Thoracic aorta (tissue), 2 donors: ENCODE results near the gene FOXJ1. TPM values are rescaled to one million over a fixed set of nuclear protein-coding genes. Genes with fewer than 3 reads are reported as not detected.

Source experiments
- ATAC-seq: fragments of 150-250 bp; one replicate; pipeline ENCODE4 v1.8.0; 2017; ENCODE audit warnings: low read depth; ENCODE audit not compliant: insufficient number of reproducible peaks, low FRiP score
- DNase-seq: peaks from one replicate; pipeline ENCODE4 v3.0.0-alpha.2; 2020; ENCODE audit warnings: low spot score
- H3K27ac ChIP-seq, 2 donors: fragments of 200-600 bp; sonication (generic); 1 replicate in 1 of 2; 2 replicates in 1 of 2; pipeline ENCODE4 v1.5.1; 2016; ENCODE audit warnings: mild to moderate bottlenecking in 2 of 2, moderate library complexity in 2 of 2
- H3K27me3 ChIP-seq: fragments of 200-600 bp; sonication (generic); replicated peaks from 2 replicates; pipeline ENCODE4 v1.6.0; 2016; ENCODE audit warnings: mild to moderate bottlenecking; ENCODE audit not compliant: insufficient read depth
- H3K36me3 ChIP-seq: fragments of 200-600 bp; sonication (generic); one replicate; pipeline ENCODE4 v1.5.1; 2016
- H3K4me1 ChIP-seq, 2 donors: fragments of 200-600 bp; sonication (generic); 1 replicate in 1 of 2; 2 replicates in 1 of 2; pipeline versions ENCODE4 v1.5.1 to v1.6.0; 2016; ENCODE audit warnings: low read depth in 2 of 2, mild to moderate bottlenecking in 1 of 2; ENCODE audit not compliant: control insufficient read depth in 1 of 2
- H3K4me3 ChIP-seq: fragments of 200-600 bp; sonication (generic); 2 replicates; pipeline ENCODE4 v1.5.1; 2016; ENCODE audit warnings: mild to moderate bottlenecking
- H3K9me3 ChIP-seq: fragments of 200-600 bp; sonication (generic); 2 replicates; pipeline ENCODE4 v1.5.1; 2016
- total RNA-seq, 2 donors: library from RNA; depleted of rRNA; stranded (reverse); fragments of >200 nt; gene quantifications; one replicate each; pipeline versions ENCODE4 v1.1.0 to v1.2.3, GENCODE V29; 2016
- TF ChIP-seq, protein P1 (sequence below): fragments of 200-600 bp; sonication (generic); IDR thresholded peaks from one replicate; pipeline ENCODE4 v1.5.1; 2019; ENCODE audit warnings: antibody characterized with exemption

FOXJ1 gene
- total RNA-seq, 2 donors from 2014 or later: not detected

DNA sequence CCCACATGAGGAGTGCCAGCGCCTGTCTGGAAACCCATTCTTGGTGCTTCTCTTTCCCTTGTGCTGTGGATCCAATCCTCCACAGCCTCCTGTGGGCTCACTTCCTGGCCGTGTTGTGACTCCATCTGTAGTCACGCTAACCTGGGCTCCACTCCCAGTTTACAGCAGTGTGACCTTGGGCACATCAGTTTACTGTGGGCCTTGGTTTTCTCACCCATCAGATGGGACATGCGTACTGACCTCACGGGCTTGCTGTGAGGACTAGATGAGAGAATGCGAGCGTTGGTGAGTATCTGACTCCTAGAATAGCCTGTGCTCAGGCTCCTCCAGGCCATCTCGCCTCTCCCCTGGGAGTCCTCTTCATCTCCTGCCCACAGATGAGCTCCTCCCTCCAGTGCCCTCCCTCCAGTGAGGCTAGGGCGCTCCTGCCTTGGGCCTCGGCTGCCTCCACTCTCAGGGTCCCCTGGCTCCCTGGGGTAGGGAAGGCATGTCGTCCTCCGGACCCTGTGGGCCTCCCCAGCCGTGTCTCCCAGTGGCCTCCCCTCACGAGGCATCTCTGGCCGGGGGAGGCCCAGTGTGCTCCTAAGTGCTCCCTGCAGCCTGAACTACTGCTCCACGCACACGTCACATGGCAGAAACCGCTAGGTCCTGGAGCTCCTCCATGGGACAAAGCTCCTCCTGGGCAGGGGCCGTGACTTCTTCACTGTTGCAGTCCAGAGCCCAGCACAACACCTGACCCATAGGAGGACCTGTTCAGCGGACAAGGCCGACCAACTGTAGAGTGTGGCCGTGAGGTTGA, 5.2 kb upstream of the FOXJ1 start:
- Histone ChIP-seq H3K9me3 (no peaks in the 10 kb centered on the region), H3K4me3 (no peak overlapping the region), H3K27me3 (no peaks in the 10 kb centered on the region), H3K4me1 (peaks cover 0 to 19% of the 10 kb centered on the region in 2 donors), H3K27ac (no peak overlapping the region), H3K36me3 (no peaks in the 10 kb centered on the region)
- ATAC-seq (no peak), DNase-seq (no peak)
- TF ChIP-seq, protein P1, sequence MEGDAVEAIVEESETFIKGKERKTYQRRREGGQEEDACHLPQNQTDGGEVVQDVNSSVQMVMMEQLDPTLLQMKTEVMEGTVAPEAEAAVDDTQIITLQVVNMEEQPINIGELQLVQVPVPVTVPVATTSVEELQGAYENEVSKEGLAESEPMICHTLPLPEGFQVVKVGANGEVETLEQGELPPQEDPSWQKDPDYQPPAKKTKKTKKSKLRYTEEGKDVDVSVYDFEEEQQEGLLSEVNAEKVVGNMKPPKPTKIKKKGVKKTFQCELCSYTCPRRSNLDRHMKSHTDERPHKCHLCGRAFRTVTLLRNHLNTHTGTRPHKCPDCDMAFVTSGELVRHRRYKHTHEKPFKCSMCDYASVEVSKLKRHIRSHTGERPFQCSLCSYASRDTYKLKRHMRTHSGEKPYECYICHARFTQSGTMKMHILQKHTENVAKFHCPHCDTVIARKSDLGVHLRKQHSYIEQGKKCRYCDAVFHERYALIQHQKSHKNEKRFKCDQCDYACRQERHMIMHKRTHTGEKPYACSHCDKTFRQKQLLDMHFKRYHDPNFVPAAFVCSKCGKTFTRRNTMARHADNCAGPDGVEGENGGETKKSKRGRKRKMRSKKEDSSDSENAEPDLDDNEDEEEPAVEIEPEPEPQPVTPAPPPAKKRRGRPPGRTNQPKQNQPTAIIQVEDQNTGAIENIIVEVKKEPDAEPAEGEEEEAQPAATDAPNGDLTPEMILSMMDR: no peak

DNA sequence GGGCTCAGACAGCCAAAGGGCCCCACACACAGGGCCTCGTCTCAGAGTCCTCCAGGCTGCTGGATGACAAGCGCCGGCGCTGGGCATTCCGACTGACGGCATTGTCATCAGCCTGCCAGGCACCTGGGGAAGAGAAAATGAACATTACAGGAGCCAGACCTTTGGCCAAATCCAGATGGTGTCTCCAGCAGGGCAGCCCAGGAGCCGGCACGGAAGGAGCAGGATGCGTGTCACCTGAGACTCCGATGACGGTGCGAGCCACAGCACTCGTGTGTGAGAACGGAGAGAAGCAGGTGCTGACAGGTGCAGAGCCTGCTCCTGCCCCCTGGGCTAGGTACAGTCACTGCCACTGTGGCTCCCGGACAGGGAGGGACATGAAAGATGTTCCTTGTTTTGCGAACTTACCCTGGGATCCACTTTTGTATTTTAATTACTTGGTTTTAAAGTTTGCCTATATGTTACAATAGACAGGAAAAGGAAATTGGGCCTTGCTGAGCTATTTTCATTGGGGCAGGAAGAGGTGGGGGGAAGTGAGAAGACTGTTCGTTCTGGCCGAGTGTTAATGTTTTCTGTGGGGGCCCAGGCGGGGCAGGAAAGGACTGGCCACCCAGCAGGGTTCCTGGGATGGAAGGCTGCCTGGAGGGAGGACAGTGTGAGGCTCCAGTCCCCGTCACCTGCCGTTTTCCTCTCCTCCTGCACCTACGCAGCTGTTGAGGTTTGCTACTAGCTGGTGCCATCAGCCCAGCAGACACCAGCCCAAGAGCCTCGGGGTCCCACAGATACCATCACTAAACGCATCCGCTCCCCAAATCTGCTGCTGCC, 4.4 kb upstream of the FOXJ1 start:
- Histone ChIP-seq H3K36me3 (no peaks in the 10 kb centered on the region), H3K9me3 (no peaks in the 10 kb centered on the region), H3K27me3 (peaks cover 3% of the 10 kb centered on the region), H3K4me3 (no peak overlapping the region), H3K4me1 (peaks cover 0 to 19% of the 10 kb centered on the region in 2 donors), H3K27ac (no peak overlapping the region)
- TF ChIP-seq, protein P1: no peak
- ATAC-seq (no peak), DNase-seq (no peak)

DNA sequence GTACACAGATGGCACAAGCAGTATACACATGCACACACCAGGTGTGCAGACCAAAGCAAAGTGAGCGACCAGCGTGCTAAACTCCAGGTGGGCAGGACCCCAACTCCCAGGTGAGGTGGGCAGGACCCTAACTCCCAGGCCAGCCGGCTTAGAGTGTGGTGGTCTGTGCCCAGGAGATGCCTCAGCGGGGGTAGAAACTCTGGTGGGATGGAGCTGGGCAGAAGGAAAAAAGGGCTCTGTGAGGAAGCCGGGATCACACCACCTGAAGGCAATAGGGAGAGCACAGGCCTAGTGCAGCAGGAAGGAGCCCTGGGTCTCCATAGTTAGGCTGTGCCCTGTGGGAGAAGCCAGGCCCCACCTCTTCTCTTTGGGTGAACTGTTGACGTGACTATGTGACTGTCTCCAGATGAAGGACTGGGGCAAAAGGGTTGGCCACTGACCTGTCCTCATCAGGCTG, 1.6 kb upstream of the FOXJ1 start:
- Histone ChIP-seq H3K4me1 (peaks cover 0 to 38% of the 10 kb centered on the region in 2 donors), H3K9me3 (no peaks in the 10 kb centered on the region), H3K27me3 (peaks cover 13% of the 10 kb centered on the region), H3K36me3 (no peaks in the 10 kb centered on the region), H3K27ac (no peak overlapping the region), H3K4me3 (no peak overlapping the region)
- TF ChIP-seq, protein P1: no peak
- no peak for DNase-seq
- ATAC-seq: no peak

DNA sequence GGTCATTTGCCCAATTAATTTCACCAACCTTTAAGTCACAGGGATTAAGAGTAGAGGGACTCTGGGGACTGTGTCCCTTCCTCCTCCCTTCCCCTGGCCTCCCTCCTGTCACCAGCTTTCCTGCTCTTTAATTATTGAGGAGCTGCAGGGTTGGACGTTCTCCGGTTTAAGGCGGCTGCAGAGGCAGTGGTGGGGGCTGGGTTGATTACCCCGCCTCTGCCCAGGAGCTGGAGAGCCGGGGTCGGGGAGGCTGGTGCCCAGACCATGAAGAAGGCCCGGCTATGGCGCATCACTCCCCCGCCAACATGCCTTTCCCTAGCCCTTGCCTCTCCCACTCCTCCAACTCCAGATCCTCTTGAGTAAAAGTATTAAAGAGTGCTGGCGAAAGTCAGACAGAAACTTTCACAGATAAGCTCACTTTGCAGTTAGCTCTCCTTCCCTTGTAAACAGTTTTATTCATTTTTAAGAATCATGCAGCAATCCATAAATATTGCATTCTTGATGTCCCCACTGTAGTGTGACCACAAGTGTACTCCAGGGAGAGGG, 1.1 kb upstream of the FOXJ1 start:
- Histone ChIP-seq H3K36me3 (no peaks in the 10 kb centered on the region), H3K27ac (no peak overlapping the region), H3K27me3 (peaks cover 13% of the 10 kb centered on the region), H3K9me3 (no peaks in the 10 kb centered on the region), H3K4me3 (no peak overlapping the region), H3K4me1 (peaks cover 0 to 42% of the 10 kb centered on the region in 2 donors)
- TF ChIP-seq, protein P1: no peak
- ATAC-seq: no peak
- no peak for DNase-seq
